Fibroblast of the conjunctiva (primary cell): ENCODE results near the gene ENOX2.
"Not testable (repeated sequence)": the region's sequence is repeated elsewhere in the genome, so short reads cannot be mapped to it uniquely, and the experiment has no call there.

Experiments used
- DNase-seq: peaks from one replicate; pipeline ENCODE4 v3.0.0-alpha.2; 2010; ENCODE audit warnings: low read depth

Gene ENOX2, protein sequence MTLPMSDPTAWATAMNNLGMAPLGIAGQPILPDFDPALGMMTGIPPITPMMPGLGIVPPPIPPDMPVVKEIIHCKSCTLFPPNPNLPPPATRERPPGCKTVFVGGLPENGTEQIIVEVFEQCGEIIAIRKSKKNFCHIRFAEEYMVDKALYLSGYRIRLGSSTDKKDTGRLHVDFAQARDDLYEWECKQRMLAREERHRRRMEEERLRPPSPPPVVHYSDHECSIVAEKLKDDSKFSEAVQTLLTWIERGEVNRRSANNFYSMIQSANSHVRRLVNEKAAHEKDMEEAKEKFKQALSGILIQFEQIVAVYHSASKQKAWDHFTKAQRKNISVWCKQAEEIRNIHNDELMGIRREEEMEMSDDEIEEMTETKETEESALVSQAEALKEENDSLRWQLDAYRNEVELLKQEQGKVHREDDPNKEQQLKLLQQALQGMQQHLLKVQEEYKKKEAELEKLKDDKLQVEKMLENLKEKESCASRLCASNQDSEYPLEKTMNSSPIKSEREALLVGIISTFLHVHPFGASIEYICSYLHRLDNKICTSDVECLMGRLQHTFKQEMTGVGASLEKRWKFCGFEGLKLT

DNA sequence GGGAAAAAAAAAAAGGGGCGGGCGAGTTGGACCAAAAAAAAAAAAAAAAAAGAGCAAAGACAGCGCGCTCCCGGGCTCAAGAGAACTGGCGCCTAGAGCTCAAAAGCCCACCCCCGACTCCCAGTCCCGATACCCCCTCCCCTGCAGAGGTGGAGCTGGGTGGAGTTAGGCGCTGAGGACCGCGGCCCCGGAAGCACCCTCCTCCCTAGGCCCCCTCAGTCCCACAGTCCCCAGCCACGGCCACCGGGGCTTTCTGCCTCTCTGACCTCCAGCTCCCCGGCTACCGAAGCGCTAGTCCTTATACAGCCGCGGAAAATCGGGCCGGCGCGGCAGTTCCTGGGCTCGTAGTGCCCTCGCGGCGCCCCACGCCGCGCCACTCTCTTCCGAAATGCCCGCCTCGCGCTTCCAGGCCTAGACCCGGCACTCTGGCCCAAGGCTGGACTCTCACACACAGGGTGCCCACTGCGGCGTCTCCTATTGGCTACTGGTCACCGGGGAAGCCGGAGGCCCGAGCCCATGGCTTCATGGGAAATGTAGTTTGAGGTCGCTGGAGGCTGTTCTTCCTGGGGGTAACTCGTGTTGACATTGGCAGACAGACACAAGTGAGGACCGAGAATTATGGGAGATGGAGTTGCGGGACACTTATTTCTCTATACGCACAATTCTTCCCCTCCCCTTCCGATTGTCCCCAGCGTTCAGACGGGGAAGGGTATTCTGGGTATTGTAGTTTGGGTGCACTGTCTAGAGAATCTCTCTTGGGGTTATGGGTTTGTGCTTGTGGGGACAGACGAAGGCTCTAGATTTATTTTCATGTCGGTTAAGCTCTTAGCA lies at the start of gene ENOX2:
Gene ENOX2 (minus strand): TSS at position 427 of the 831 bp plus-strand sequence. CDS start 199,993 bp downstream, outside the sequence.
- DNase-seq: peak; percentile 92

DNA sequence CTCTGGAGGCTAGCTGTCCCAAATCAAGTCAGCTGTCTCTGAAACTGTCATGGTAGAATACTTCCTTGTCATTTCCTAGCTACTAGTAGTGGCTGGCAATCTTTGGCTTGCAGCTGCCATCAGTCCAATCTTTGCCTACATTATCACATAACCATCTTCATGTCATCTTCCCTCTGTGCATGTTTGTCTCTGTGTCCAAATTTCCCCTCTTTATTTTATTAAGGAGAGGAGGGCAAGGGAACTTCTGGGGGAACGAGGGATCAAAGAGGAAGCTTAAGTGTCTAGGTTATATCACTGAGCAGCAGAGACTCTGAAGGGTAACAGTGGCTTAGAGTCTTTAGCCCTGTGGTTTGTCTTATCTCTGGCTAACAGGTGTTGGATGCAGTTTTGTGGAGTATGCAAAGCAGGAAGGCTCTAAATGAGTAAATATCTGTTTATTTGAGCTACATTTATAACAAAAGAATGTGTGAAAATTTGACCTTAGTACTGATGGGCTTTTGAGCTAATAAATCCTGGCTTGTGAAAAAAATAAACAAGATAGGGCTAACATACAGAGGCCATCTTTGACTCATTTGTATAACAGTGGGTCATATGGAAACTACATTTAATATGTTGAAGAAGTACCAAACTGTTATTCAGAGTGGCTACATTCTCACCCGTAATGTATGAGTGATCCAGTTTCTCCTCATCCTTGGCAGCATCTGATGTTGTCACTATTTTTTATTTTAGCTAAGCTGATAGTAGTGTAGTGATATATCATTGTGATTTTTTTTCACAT lies 49.4 kb upstream of the ENOX2 start:
- DNase-seq: no peak

DNA sequence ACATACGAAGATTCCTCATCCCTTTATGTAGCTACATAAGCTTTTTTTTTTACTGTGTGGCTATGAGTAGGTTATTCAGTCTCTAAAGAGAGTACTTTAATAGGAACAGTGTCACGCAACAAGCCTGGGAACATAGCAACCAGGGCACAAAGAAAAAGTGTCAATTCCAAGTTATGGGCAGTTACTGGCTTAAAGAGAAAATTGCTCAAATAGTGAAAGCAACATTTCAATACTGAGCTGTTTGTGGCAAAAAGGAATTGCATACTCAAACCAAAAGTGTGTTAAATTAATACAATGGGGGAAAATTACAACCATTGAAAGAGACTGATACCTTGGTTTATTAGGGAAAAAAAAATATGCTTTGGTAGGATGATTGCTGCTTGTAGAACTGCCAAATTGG lies 41.2 kb upstream of the ENOX2 start:
- DNase-seq: no peak

DNA sequence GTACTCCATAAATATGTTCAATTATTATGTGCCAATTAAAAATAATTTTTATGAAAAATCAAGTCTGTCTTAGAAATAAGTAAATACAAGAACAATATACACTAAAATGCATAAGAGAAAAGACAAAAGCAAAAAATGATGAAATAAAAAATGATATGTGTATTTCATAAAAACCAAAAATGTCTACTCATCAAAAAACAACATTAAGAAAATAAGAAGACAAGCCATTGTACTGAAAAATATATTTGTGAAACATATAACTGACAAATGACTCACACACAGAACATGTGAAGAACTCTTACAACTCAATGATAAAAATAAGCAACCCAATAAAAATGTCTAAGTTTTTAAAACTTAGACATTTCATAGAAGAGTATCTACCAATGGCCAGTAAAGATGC lies 34.1 kb upstream of the ENOX2 start:
- no peak for DNase-seq

DNA sequence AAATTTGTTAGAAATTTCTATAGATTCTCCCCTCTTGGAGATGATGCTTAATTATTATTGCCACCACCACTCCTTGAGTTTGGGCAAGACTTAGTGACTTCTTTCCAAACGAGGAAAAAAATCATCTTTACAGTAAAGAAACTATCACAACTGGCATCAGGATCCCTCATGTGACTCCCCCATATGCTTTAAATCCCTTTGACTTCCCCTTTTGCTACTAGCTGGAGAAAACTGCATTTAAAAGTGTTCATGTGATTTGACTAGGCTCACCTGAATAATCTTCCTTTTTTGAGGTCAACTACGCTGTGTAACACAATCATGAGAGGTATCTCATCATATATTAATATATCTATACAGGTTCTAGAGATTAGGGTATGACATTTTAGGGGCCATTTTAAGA lies 30.3 kb upstream of the ENOX2 start:
- no peak for DNase-seq

DNA sequence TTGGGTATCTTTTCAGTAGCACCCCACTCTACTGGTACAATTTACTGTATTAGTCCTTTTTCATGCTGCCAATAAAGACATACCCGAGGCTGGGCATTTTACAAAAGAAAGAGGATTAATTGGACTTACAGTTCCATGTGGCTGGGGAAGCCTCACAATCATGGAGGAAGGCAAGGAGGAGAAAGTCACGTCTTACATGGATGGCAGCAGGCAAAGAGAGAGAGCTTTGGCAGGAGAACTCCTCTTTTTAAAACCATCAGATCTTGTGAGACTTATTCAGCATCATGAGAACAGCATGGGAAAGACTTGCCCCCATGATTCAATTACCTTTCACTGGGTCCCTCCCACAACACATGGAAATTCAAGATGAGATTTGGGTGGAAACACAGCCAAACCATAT lies 17.4 kb upstream of the ENOX2 start:
- DNase-seq: not testable (repeated sequence)

DNA sequence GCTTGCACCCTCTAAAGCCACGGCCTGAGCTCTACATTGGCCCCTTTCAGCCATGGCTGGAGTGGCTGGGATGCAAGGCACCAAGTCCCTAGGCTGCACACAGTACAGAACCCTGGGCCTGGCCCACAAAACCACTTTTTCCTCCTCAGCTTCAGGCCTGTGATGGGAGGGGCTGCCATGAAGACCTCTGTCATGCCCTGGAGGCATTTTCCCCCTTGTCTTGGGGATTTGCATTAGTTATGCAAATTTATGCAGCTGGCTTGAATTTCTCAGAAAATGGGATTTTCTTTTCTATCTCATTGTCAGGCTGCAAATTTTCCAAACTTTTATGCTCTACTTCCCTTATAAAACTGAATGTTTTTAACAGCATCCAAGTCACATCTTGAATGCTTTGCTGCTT lies 16.7 kb upstream of the ENOX2 start:
- not testable (repeated sequence) for DNase-seq

DNA sequence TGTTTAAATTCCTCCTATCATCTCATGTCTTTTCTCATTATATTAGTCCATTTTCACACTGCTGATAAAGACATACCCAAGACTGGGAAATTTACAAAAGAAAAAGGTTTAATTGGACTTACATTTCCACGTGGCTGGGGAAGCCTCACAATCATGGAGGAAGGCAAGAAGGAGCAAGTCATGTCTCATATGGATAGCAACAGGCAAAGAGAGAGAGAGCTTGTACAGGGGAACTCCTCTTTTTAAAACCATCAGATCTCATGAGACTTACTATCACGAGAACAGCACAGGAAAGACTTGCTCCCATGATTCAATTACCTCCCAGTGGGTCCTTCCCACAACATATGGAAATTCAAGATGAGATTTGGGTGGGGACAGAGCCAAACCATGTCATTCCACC lies 15.5 kb upstream of the ENOX2 start:
- not testable (repeated sequence) for DNase-seq

DNA sequence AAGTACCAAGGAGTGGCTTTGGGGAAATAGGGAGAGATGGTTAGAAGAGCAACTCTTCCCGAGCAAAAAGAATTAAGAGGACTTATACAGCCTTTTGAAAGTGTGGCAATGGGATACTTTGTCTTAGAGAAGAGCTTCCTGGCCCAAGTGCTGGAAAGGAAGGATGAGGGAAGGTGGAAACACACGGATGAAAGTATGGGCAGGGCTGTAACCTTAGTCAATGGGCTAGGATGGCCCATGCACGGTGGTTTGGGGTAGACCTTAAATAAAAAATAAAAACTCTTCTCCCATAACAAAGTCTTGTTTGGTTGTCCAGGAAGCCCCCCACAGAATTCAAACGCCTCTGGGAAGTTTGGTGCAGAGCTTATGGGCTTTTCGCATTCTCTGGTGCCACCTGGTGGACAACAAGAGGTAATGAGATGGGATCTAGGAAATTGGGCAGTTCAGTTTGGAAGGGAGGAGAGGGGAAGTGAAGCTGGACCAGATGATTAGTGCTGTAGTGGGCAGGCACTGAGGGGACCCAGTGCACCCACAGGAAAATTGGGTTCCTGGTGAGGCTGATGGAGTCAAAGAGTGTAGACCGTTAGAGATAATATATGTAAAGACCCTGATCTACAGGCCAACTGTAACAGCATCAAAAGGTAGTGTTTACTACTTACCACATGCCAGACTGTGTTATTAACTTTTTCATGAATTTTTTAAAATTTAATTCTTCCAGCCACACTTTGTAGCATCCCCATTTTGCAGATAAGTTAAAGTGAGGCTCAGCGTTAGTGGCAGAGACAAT lies 13.8 kb upstream of the ENOX2 start:
- peak; percentile 43 for DNase-seq

DNA sequence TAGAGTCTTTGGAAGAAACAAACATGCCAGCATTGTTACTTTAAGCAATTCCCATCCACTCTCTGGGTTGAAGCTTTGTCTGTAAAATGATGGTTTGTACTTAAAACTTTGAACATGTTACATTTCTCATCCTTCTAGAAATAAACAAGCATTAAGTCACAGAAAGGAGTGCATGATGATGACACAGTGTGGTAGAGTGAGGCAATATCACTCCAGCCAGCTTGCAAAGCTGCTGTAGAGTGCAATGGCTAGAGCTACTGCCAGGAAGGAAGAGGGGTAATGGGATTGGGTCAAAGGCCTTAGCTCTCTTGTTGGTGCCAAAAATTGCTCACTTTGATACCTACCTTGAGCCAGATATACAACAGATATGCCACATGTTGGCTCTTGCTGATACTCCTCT lies 12.3 kb upstream of the ENOX2 start:
- DNase-seq: peak; percentile 12

DNA sequence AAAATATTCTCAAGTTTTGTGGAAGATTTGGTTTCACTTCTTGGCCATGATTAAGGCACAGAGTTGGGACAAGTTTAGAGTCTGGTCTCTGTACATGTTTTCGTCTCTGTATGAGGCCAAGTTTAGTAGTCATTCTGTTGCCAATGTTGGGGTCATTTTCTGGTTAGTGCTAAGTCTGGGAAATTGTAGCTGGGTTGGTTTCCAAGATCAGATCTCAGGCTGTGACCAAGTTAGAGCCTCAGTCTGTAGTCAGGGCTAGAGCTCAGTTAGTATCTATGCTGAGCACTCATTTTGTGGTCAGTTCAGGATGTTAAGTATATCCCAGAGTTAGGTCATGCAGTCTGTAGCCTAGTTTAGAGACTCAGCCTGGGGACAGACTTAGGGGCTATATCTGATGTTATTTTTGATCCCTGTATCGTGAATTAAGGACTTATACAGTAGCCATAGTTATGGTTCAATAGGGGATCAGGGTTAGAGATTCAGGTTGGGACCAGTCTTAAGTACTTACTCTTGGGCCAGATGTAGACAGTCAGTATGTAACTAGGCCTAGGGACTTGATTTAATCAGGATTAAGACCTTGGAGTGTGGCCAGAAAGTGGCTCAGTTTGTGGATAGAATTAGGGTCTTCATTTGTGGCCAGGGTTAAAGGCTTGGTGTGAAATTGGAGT lies 6.6 kb upstream of the ENOX2 start:
- no peak for DNase-seq

DNA sequence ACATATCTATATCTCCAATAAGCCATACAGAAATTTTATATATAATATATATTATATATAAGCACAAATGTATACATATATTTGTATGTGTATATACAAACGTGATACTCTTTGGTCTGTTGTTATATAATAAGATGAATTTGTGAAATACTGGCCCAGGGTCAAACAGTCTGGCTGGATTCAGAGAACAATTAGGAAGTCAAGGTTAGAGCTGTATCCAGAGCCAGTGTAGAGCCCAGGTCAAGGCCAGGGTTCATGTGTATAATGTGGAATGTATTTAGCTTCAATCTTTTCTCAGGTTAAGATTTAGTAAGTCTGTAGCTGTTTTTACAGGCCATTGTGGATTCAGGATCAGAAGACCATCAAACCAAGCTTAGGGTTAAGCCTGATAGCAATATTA lies 3.8 kb upstream of the ENOX2 start:
- no peak for DNase-seq

DNA sequence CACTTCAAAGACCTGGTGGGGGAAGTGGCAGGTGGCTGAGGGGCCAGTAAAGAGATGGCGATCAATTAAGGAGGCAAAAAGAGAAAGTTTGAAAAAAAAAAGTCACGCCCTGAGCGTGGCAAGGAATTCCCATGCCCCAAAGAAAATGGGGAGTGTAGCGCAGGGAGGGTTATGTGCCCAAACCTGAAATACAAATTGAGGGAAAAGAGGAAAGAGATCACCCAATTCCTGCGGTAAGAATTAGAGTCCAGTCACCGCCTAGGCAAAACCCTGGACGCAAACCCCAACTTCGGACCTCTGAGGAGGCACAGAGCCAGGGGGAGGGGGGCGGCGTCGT lies 595 bp downstream of the ENOX2 start:
- no peak for DNase-seq

DNA sequence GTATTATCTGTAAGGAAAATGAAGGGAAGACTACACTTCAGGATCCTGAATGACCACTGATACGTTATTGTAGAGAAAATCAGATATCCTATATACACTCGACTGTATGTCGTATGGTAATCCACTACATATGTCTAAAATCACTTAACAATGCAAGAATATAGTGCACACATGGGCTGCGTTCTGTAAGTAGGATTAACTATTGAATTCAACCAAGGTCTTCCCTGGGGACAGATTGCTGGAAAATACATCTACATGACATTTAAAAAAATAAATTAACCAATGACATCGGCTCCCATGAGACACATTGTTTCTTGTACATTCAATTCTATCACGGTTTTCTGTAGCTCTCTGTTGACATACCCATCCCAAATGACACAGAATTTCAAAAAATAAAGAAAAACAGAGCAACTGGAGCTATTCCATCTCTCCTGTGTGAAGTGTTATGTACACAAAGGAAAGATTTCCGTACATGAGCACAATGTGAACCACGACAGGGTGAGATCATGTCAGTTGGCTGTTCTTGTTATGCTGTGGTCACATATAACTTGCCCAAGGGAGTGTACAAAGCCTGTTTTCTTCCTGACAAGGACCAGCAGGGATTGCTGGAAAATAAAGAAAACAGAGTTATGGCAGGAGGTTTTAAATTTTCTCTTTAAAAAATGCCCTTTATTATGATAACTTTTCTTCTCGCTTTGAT lies 6.1 kb downstream of the ENOX2 start:
- DNase-seq: no peak

DNA sequence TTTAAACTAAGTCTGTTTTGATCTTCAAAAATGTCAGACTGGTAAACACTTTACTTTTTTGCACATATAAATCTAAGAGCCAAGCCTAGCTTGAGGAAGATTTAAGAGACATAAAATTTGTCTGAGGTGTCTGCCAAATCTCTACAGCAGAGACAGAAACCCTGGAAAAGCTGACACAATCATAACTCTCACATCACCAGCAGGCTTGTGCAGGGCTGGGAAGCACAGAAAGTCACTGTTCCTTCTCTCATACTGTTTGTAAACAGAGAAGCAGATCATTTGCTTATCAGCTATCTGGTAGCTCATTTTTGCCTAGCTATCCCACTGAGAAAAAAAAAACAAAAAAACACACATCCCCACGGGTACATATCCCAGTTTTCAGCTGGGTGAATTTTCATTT lies 7.0 kb downstream of the ENOX2 start:
- DNase-seq: no peak

DNA sequence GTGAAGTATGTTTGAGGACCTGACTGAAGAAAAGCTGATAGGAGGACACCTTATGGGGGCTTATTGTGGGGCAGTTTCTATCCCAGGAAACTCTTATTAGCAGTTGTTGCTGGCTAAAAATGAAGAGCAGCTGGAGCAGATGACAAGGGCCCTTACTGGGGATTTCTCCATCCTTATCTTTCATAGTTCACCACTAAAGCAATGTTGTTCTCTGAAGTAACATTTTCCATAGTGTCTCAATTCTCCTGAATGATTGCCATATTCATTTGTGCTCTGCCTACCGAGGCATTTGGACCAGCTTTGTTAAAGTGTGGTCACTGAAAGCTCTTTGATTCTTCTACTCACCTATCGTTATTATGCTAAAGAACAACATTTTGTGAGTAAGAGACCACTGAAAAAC lies 7.7 kb downstream of the ENOX2 start:
- no peak for DNase-seq

DNA sequence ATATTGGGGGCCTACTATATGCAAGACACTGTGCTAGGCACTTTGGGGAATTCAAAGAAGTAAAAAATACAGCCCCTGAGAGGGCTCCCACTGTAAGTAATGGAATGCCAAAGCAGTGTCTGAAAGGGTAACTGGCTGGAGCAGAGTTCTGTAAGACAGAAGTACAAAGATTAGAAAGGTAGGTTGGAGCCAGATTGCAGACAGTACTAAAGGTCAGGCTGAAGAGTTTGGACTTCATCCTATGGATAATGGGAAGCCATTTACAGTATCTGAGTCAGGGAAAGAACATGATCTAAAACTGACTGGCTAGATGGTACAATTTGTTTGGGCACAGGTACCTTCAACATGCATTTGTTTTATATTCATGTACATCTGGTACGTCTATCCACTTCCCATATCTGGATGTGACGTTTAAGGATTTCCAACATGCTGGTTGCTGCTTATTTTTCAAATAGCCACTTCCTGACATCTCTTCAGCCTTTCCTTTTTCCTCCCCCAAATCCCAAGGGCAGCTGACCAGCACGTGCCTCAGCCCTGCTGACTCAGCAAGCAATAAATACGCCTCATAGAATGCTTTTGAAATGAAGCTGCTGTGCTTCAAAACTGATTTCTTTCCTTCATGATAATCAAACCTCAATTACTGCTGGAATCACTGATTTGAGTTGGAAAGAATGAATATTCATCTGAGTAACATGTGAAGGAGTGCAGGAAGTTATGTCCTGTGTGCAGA lies 9.5 kb downstream of the ENOX2 start:
- DNase-seq: no peak

DNA sequence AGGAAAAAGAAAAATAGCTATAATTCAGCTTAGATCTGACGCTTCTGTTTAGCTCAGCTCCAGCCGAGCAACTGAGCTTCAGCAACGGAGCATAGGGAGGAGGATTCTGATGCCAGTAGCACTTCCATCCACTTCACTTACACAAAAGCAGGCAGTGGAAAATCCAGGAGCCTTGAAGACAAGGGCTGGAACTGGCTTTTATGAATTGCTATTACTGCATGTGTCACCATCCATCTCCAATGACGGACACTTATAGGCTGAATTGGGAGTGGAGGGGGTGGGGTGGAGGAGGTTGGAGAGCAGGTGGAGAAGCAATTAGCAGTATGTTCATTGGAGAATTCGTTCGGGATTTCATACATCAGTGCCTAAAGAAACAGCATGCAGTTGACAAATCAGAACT lies 15.6 kb downstream of the ENOX2 start:
- no peak for DNase-seq

DNA sequence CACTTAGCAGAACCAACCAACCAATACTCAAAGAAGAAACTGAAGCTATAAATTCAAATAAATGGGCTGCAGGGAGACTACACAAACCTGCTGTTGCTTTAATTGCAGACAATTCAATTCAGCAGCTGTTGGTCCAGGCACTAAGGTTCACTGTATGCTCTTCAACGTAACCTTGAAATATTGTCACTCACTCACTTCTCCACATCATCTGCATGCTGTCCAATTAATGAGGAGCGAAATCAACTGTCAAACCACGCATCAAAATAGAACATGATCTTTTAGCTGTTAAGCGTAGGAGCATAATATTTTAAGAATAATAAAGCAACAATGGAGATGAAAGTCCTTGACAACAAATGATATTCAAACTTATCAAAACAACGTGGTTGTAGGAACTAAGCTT lies 17.0 kb downstream of the ENOX2 start:
- DNase-seq: no peak

DNA sequence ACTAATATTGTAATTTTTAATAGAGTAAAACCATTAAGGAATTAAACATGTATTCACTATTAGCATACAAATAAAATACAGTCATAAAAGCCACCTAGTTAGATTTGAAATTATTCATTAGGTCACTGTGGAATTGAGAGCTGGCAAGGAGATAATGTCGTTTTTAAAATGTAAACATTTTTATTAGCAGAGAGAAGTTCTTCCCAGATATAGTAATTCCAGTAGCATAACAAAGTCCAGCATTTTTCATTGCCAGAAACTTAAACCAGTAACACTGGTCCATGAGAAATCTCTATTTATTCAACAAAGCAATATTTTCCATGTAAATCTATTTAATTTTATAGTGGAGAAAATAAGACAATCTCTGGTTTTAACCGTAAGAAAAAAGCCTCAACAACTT lies 17.5 kb downstream of the ENOX2 start:
- DNase-seq: no peak
